ENCODE results near the gene ABCB1.

The ABCB1 gene

DNA sequence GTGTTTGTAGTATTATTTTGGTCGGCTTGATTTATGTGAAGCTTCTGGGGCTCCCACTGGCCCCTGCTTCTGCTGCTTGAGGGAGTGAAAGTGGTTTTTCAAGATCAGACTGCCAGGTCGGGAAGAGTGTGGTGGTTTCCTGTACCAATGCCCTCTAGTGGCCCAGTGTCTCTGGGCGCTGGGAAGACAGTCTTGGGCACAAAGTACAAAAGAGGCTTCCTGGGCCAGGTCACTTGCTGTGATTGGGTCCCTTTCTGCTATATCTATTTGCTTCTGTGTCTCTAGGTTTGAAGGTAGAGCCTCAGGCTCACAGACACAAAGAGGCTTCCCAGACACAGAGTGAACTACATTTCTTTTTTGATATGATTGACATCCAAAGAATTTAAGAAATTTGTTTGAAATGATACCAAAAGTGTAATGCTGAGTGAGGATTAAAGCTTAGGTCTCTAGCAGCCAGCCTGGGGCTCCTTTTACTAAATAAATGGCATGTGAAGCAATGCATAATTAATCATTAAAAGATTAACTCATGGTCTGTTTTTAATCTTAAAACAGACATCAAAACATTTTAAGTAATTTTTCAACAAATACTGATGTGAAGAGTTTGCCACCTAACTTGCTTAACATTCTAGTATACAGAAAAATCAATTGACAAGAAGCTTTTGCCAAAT lies 36.3 kb downstream of the ABCB1 start:
- TF ChIP-seq, protein P1, sequence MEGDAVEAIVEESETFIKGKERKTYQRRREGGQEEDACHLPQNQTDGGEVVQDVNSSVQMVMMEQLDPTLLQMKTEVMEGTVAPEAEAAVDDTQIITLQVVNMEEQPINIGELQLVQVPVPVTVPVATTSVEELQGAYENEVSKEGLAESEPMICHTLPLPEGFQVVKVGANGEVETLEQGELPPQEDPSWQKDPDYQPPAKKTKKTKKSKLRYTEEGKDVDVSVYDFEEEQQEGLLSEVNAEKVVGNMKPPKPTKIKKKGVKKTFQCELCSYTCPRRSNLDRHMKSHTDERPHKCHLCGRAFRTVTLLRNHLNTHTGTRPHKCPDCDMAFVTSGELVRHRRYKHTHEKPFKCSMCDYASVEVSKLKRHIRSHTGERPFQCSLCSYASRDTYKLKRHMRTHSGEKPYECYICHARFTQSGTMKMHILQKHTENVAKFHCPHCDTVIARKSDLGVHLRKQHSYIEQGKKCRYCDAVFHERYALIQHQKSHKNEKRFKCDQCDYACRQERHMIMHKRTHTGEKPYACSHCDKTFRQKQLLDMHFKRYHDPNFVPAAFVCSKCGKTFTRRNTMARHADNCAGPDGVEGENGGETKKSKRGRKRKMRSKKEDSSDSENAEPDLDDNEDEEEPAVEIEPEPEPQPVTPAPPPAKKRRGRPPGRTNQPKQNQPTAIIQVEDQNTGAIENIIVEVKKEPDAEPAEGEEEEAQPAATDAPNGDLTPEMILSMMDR (conservative IDR thresholded peaks at IDR 0.05) = peak; percentile 93
- no peak for TF ChIP-seq ZFX (IDR thresholded peaks at IDR 0.05)
- H3K27ac ChIP-seq = no peak overlapping the region

DNA sequence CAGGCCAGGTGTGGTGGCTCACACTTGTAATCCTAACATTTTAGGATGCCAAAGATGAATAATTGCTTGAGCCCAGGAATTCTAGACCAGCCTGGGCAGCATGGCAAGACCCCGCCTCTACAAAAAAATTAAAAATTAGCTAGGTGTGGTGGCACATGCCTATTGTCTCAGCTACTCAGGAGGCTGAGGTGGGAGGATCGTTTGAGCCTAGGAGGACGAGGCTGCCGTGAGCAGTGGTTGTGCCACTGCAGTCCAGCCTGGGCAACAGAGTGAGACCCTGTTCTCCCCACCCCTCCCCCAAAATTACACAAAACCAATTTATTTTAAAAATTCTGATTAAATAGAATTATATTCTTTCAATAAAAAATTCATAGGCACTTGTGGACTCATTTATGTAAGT lies 39.0 kb downstream of the ABCB1 start:
- TF ChIP-seq ZFX (IDR thresholded peaks at IDR 0.05) = no peak
- TF ChIP-seq, protein P1 (conservative IDR thresholded peaks at IDR 0.05) = no peak
- no peak overlapping the region for H3K27ac ChIP-seq

DNA sequence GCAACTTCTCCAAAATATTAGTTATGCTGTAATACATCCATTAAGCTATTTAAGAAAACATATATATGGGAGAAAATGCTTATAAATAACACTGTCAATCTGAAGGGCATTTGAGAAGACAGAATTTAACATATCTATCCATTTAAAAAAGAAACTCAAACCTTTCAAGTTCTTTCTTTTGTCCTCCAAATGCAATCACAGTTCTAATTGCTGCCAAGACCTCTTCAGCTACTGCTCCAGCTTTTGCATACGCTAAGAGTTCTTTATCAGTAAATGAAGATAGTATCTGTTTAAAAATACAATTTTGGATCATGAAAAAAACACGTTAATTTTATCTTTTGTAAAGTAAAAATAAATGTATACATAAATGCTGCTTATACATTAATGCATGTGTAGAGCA lies 39.6 kb downstream of the ABCB1 start:
- TF ChIP-seq, protein P1 (conservative IDR thresholded peaks at IDR 0.05) = no peak
- TF ChIP-seq ZFX (IDR thresholded peaks at IDR 0.05) = no peak
- H3K27ac ChIP-seq = no peak overlapping the region

DNA sequence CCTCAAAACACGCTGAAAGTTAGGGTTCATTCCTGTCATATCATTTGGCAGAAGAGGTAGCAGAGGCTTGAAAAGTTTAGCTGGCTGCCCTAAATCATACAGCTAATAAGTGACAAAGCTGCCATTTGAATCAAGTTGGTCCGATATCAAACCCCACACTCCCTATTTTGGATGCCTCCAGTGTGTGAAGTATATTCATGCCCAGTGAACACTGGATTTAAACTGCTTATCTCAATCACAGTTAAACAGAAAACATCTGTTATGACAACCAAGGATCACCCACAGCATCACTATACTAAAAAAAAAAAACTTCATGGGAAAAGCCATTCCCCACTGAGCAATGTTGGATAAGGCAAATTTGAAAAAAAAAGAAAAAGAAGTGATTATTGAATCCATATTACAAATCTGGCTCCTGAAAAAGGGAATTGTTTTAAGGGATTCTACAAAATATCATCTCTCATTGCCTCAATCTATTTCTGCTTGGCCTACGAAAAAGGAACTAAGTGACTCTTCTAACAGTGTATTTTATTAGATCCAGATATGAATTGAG lies 48.3 kb downstream of the ABCB1 start:
- H3K27ac ChIP-seq = no peak overlapping the region
- no peak for TF ChIP-seq ZFX (IDR thresholded peaks at IDR 0.05)
- TF ChIP-seq, protein P1 (conservative IDR thresholded peaks at IDR 0.05) = no peak

- H3K27ac ChIP-seq = no peak overlapping the region
- TF ChIP-seq ZFX (IDR thresholded peaks at IDR 0.05) = no peak
- TF ChIP-seq, protein P1 (conservative IDR thresholded peaks at IDR 0.05) = no peak
Measured at GRCh38 chr7:87548123-87548919, 52.4 kb downstream of the ABCB1 start.

DNA sequence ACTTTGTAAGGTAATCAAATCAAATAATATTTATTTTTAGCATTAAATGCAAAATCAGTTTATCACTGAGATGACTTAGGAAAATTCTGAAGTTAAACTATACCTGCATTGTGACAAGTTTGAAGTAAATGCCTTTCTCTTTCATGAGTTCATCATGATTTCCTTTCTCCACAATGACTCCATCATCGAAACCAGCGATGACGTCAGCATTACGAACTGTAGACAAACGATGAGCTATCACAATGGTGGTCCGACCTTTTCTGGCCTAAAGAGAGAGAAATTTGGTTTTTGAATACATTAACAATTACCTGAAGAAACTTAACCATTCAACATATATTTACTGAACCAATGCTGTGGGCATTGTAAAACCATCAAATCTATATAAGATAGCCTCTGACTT lies 54.9 kb downstream of the ABCB1 start:
- H3K27ac ChIP-seq = no peak overlapping the region
- TF ChIP-seq, protein P1 (conservative IDR thresholded peaks at IDR 0.05) = no peak
- no peak for TF ChIP-seq ZFX (IDR thresholded peaks at IDR 0.05)

DNA sequence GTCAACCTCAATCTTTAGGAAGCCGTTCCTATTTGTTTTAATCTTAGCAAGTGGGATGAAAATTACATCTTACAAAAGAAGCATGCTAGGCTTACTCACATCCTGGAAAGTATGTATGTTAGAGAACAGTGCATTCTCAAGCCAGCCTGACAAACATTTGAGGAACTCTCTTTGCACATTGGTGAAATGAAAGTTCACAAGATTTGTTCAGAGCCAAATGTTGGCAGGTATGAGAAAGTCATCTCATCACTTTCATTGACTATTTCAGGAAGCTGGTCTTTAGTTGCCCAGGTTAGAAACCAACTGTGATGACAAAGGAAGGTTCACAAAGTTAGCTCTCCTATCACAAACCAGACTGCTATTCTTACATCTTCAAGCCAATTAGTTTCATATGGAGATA lies 57.1 kb downstream of the ABCB1 start:
- TF ChIP-seq, protein P1 (conservative IDR thresholded peaks at IDR 0.05) = no peak
- no peak for TF ChIP-seq ZFX (IDR thresholded peaks at IDR 0.05)
- no peak overlapping the region for H3K27ac ChIP-seq

Measured in C4-2B (cell line).